HepG2 (cell line): ENCODE data around the gene ZNF846. TPM values are rescaled to one million over a fixed set of nuclear protein-coding genes. Genes with fewer than 3 reads are reported as not detected.

Source experiments
- AFF4 ChIP-seq: sonication (generic); formaldehyde crosslinking; IDR thresholded peaks from 2 replicates; pipeline ENCODE4 v1.4.0; 2020; ENCODE audit warnings: missing genetic modification reagents
- AHR ChIP-seq: IDR thresholded peaks from 2 replicates; pipeline ENCODE4 v1.6.1; 2018; ENCODE audit warnings: missing genetic modification reagents, missing compliant biosample characterization
- GZF1 ChIP-seq: sonication (generic); formaldehyde crosslinking; IDR thresholded peaks from 2 replicates; pipeline ENCODE4 v1.5.1; 2020; ENCODE audit warnings: mild to moderate bottlenecking, missing genetic modification reagents
- HOXA7 ChIP-seq: sonication (generic); formaldehyde crosslinking; IDR thresholded peaks from 2 replicates; pipeline ENCODE4 v1.8.1; 2022; ENCODE audit warnings: mild to moderate bottlenecking, missing genetic modification reagents, moderate library complexity
- JARID2 ChIP-seq: sonication (generic); formaldehyde crosslinking; IDR thresholded peaks from 2 replicates; pipeline ENCODE4 v1.8.1; 2023; ENCODE audit warnings: missing genetic modification reagents, inconsistent platforms; ENCODE audit not compliant: insufficient replicate concordance
- NCOA1 ChIP-seq: sonication (generic); formaldehyde crosslinking; IDR thresholded peaks from 2 replicates; pipeline ENCODE4 v1.9.0; 2021; ENCODE audit warnings: missing genetic modification reagents
- NFKB2 ChIP-seq: sonication (generic); formaldehyde crosslinking; IDR thresholded peaks from 2 replicates; pipeline ENCODE4 v1.4.0; 2020; ENCODE audit warnings: missing genetic modification reagents, borderline replicate concordance
- PBX3 ChIP-seq: sonication (generic); formaldehyde crosslinking; IDR thresholded peaks from 2 replicates; pipeline ENCODE4 v1.8.1; 2023; ENCODE audit warnings: missing genetic modification reagents, inconsistent platforms, borderline replicate concordance
- SMAD3 ChIP-seq: sonication (generic); formaldehyde crosslinking; IDR thresholded peaks from 2 replicates; pipeline ENCODE4 v1.4.0; 2020; ENCODE audit warnings: missing genetic modification reagents
- SMC3 ChIP-seq: IDR thresholded peaks from 2 replicates; pipeline ENCODE4 v1.6.1; 2011; ENCODE audit warnings: low read length, improper control_type of control experiment
- SP2 ChIP-seq: sonication (generic); formaldehyde crosslinking; IDR thresholded peaks from 2 replicates; pipeline ENCODE4 v1.5.1; 2020; ENCODE audit warnings: mild to moderate bottlenecking, missing genetic modification reagents
- TSC22D2 ChIP-seq: sonication (generic); formaldehyde crosslinking; IDR thresholded peaks from 2 replicates; pipeline ENCODE4 v1.5.1; 2020; ENCODE audit warnings: missing genetic modification reagents, mild to moderate bottlenecking, borderline replicate concordance
- ZIK1 ChIP-seq: sonication (generic); formaldehyde crosslinking; IDR thresholded peaks from 2 replicates; pipeline ENCODE4 v1.5.0; 2020; ENCODE audit warnings: mild to moderate bottlenecking, low read depth, missing genetic modification reagents, borderline replicate concordance
- ZNF160 ChIP-seq: sonication (generic); formaldehyde crosslinking; IDR thresholded peaks from 2 replicates; pipeline ENCODE4 v1.8.0; 2022; ENCODE audit warnings: mild to moderate bottlenecking, inconsistent platforms, missing genetic modification reagents
- ZNF224 ChIP-seq: sonication (generic); formaldehyde crosslinking; IDR thresholded peaks from 2 replicates; pipeline ENCODE4 v1.5.0; 2020; ENCODE audit warnings: mild to moderate bottlenecking, missing genetic modification reagents
- ZNF746 ChIP-seq: sonication (generic); formaldehyde crosslinking; IDR thresholded peaks from 2 replicates; pipeline ENCODE4 v1.8.0; 2022; ENCODE audit warnings: mild to moderate bottlenecking, missing genetic modification reagents
- ZNF891 ChIP-seq: sonication (generic); formaldehyde crosslinking; IDR thresholded peaks from 2 replicates; pipeline ENCODE4 v1.5.0; 2020; ENCODE audit warnings: mild to moderate bottlenecking, missing genetic modification reagents
- ZUFSP ChIP-seq: sonication (generic); formaldehyde crosslinking; IDR thresholded peaks from 2 replicates; pipeline ENCODE4 v1.9.0; 2021; ENCODE audit warnings: missing genetic modification reagents, mild to moderate bottlenecking, borderline replicate concordance
- ZZZ3 ChIP-seq: sonication (generic); formaldehyde crosslinking; IDR thresholded peaks from 2 replicates; pipeline ENCODE4 v1.4.0; 2020; ENCODE audit warnings: missing genetic modification reagents, mild to moderate bottlenecking, borderline replicate concordance
- polyA plus RNA-seq, 8 experiments: library from polyadenylated mRNA; depleted of rRNA in 3 of 8; stranded (reverse) in 7 of 8; unstranded in 1 of 8; fragments of >200 nt; fragmentation: Illumina TruSeq in 4 of 8; extraction: Trizol in 4 of 8; gene quantifications; 2 replicates each; pipeline versions ENCODE4 v1.2.1 to v1.2.3, GENCODE V29; 2011 to 2016; ENCODE audit warnings: low read depth in 4 of 8, missing spikeins in 1 of 8, mixed read lengths in 1 of 8; ENCODE audit not compliant: insufficient read depth in 1 of 8
- total RNA-seq, 5 experiments: library from RNA; depleted of rRNA; stranded (reverse); fragments of >200 nt; fragmentation: Illumina TruSeq; extraction: Trizol; gene quantifications; 2 replicates each; pipeline ENCODE4 v1.2.3, GENCODE V29; 2016; ENCODE audit warnings: low read depth in 1 of 5
- TF ChIP-seq, protein P1 (sequence below): sonication (generic); formaldehyde crosslinking; IDR thresholded peaks from 2 replicates; pipeline ENCODE4 v1.8.0; 2022; ENCODE audit warnings: mild to moderate bottlenecking, missing genetic modification reagents; ENCODE audit not compliant: insufficient replicate concordance

Gene ZNF846
- total and polyA plus RNA-seq, 2 of the 13 experiments (the other 11 are each of a cell fraction or from before 2014, with no cell fraction given) = 4.8 to 5.4 TPM

DNA sequence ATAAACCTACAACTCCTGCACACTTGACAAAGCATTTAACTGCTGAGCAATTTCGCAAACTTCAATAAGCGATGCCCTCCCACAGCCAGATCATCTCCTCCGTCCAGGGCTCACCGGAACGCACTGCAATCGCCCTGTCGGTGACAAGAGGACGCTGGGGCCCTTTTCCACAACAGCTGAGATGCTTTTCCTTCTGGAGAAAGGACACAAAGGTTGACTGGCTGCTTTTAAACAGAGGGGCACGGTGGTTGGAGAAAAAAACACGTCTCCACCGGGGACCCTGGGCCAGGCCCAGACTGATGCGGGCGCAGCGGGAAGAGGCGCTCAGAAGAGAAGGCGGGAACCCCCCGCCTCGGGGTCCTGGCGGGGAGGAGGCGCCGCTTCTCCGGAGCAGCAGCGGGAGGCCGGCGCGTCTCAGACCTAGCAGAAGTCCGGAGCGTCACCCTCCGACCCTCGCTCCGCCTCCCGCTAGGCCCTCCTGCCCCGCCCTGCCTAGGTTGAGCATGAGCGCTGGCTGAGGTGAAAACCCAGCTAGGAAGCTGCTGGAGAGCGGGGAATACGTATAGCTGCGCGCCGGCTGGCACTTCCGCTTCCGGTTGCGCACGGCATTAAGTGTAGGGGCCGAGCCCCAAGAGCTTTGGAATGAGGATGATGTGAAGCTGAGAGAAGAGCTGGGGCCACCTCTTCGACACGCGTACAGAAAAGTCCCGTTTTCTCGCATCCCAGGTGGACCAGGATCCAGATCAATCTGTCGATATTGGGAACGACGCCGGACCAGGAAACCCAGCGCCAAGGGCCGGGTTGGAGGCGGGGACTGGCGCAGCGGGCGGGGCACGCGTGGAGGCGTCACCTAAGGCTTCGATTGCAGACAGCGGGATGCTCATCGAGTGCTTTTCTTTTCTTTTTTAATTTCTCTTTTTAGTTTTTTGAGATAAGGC is at the start of gene ZNF846 (continued):
- TF ChIP-seq SMC3 = no peak
- TF ChIP-seq SMAD3 (CRISPR knock-in tag) = peak; percentile 89; the same call in 1 of the 2 replicates
- TF ChIP-seq AFF4 (CRISPR knock-in tag) = no peak
- peak; percentile 44; the same call in 1 of the 2 replicates for TF ChIP-seq ZZZ3 (CRISPR knock-in tag)
- TF ChIP-seq AHR (CRISPR knock-in tag) = no peak
- peak; percentile 57; the same call in 1 of the 2 replicates for TF ChIP-seq SP2 (CRISPR knock-in tag)
- TF ChIP-seq NCOA1 (CRISPR knock-in tag) = peak; percentile 77; the same call in 1 of the 2 replicates
- TF ChIP-seq ZUFSP (CRISPR knock-in tag) = no peak
- TF ChIP-seq NFKB2 (CRISPR knock-in tag) = peak; percentile 67; the same call in 1 of the 2 replicates
- TF ChIP-seq, protein P1, sequence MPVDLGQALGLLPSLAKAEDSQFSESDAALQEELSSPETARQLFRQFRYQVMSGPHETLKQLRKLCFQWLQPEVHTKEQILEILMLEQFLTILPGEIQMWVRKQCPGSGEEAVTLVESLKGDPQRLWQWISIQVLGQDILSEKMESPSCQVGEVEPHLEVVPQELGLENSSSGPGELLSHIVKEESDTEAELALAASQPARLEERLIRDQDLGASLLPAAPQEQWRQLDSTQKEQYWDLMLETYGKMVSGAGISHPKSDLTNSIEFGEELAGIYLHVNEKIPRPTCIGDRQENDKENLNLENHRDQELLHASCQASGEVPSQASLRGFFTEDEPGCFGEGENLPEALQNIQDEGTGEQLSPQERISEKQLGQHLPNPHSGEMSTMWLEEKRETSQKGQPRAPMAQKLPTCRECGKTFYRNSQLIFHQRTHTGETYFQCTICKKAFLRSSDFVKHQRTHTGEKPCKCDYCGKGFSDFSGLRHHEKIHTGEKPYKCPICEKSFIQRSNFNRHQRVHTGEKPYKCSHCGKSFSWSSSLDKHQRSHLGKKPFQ = no peak
- TF ChIP-seq GZF1 (CRISPR knock-in tag) = no peak
- TF ChIP-seq HOXA7 (CRISPR knock-in tag) = no peak
- no peak for TF ChIP-seq PBX3
- peak; percentile 81; the same call in 1 of the 2 replicates for TF ChIP-seq ZNF891 (CRISPR knock-in tag)
- peak; percentile 65 for TF ChIP-seq ZNF160 (CRISPR knock-in tag)
- TF ChIP-seq TSC22D2 = peak; percentile 8; the same call in 1 of the 2 replicates
- TF ChIP-seq ZNF224 (CRISPR knock-in tag) = no peak
- peak; percentile 76 for TF ChIP-seq ZIK1 (CRISPR knock-in tag)
- TF ChIP-seq JARID2 = peak; percentile 63
- peak; percentile 58; the same call in 1 of the 2 replicates for TF ChIP-seq ZNF746 (CRISPR knock-in tag)
